Brain microvascular endothelial cell (primary cell): ENCODE measurements around the gene COL4A1.
A peak's percentile ranks its signal among the peaks of the same experiment; 100 is the strongest.

Experiments
- DNase-seq: peaks from one replicate; pipeline ENCODE4 v3.0.0-alpha.2; 2020
- H3K27ac ChIP-seq: fragments of 250-450 bp; sonication (Bioruptor Pico); 2 replicates; pipeline ENCODE4 v1.5.1; 2020; ENCODE audit warnings: mild to moderate bottlenecking, moderate library complexity
- H3K27me3 ChIP-seq: fragments of 250-450 bp; sonication (Bioruptor Pico); replicated peaks from 2 replicates; pipeline ENCODE4 v1.5.1; 2020; ENCODE audit warnings: mild to moderate bottlenecking
- H3K36me3 ChIP-seq: fragments of 250-450 bp; sonication (Bioruptor Pico); replicated peaks from 2 replicates; pipeline ENCODE4 v1.5.1; 2020; ENCODE audit warnings: mild to moderate bottlenecking
- H3K4me3 ChIP-seq: 2 replicates; pipeline ENCODE4 v1.5.1; 2011; ENCODE audit warnings: low read depth, mild to moderate bottlenecking, control low read depth, low read length, moderate library complexity
- CTCF ChIP-seq: IDR thresholded peaks from 2 replicates; pipeline ENCODE4 v1.5.1; 2011; ENCODE audit warnings: low read depth, mild to moderate bottlenecking, moderate library complexity, low read length, control low read depth, inconsistent platforms; ENCODE audit errors: missing control alignments
- in situ Hi-C: cut with HindIII; loops from 2 replicates; pipeline ENCODE4 v1.10.0; 2017; ENCODE audit warnings: low sequenced_read_pairs, low pct_ligation_motif_present

Gene COL4A1

GRCh38 chr13:110345266-110345665 is 38.3 kb upstream of the COL4A1 start:
- no peak for DNase-seq
- Histone ChIP-seq H3K27me3 (no peaks in the 10 kb centered on the region), H3K4me3 (no peak overlapping the region), H3K36me3 (peaks cover 39% of the 10 kb centered on the region), H3K27ac (peak overlapping the region; percentile 99)
- in situ Hi-C loops, result no loop called here
- TF ChIP-seq CTCF, result no peak

GRCh38 chr13:110344320-110344719 is 37.4 kb upstream of the COL4A1 start:
- no peaks in the 10 kb centered on the region for H3K27me3 ChIP-seq
- no peak for TF ChIP-seq CTCF
- no peak for DNase-seq

GRCh38 chr13:110343241-110343865 is 36.4 kb upstream of the COL4A1 start:
- no peak for TF ChIP-seq CTCF
- no peaks in the 10 kb centered on the region for H3K27me3 ChIP-seq
- H3K27ac ChIP-seq, result peak overlapping the region; percentile 99
- H3K4me3 ChIP-seq, result no peak overlapping the region
- in situ Hi-C loops, result no loop called here
- DNase-seq, result no peak
- peaks cover 32% of the 10 kb centered on the region for H3K36me3 ChIP-seq

More at GRCh38 chr13:110344320-110344719, 37.4 kb upstream of the COL4A1 start:
- in situ Hi-C loops, result no loop called here
- H3K4me3 ChIP-seq, result no peak overlapping the region
- H3K36me3 ChIP-seq, result peaks cover 32% of the 10 kb centered on the region
- peak overlapping the region; percentile 99 for H3K27ac ChIP-seq

- DNase-seq, result no peak
- Histone ChIP-seq H3K36me3 (peaks cover 27% of the 10 kb centered on the region), H3K27ac (peak overlapping the region; percentile 99)
Observed at GRCh38 chr13:110342474-110342873, 35.5 kb upstream of the COL4A1 start.

GRCh38 chr13:110341445-110342244 is 34.7 kb upstream of the COL4A1 start:
- in situ Hi-C loops, result no loop called here
- Histone ChIP-seq H3K36me3 (peaks cover 26% of the 10 kb centered on the region), H3K27ac (peak overlapping the region; percentile 99), H3K27me3 (no peaks in the 10 kb centered on the region), H3K4me3 (no peak overlapping the region)
- no peak for TF ChIP-seq CTCF
- DNase-seq, result peak; percentile 91

More at GRCh38 chr13:110342474-110342873, 35.5 kb upstream of the COL4A1 start:
- TF ChIP-seq CTCF, result peak; percentile 6
- H3K27me3 ChIP-seq, result no peaks in the 10 kb centered on the region
- H3K4me3 ChIP-seq, result no peak overlapping the region
- in situ Hi-C loops, result no loop called here
